MM.1S (cell line): ENCODE data around the gene MPP7.
A peak's percentile ranks its signal among the peaks of the same experiment; 100 is the strongest.

Source experiments
- DNase-seq: peaks from one replicate; pipeline ENCODE4 v3.0.0-alpha.2; 2015
- H2AFZ ChIP-seq: fragments of 300-600 bp; sonication (generic); 2 replicates; pipeline ENCODE4 v1.6.0; 2016; ENCODE audit warnings: antibody characterized with exemption, low read length
- H3F3A ChIP-seq: fragments of 300-600 bp; sonication (generic); 2 replicates; pipeline ENCODE4 v1.6.1; 2016; ENCODE audit warnings: mild to moderate bottlenecking, antibody characterized with exemption, low read length, moderate library complexity, mixed read lengths; ENCODE audit not compliant: insufficient read depth
- H3K27ac ChIP-seq: fragments of 300-600 bp; sonication (generic); 2 replicates; pipeline ENCODE4 v1.5.1; 2016; ENCODE audit warnings: mild to moderate bottlenecking, low read length
- H3K27me3 ChIP-seq: fragments of 300-600 bp; sonication (generic); replicated peaks from 2 replicates; pipeline ENCODE4 v1.6.0; 2016; ENCODE audit warnings: low read length; ENCODE audit not compliant: insufficient read depth
- H3K36me3 ChIP-seq: fragments of 300-600 bp; sonication (generic); replicated peaks from 2 replicates; pipeline ENCODE4 v1.6.1; 2016; ENCODE audit warnings: mild to moderate bottlenecking, low read length, mixed read lengths; ENCODE audit not compliant: insufficient read depth
- H3K4me1 ChIP-seq: fragments of 300-600 bp; sonication (generic); 2 replicates; pipeline ENCODE4 v1.6.1; 2016; ENCODE audit warnings: low read length, mixed read lengths
- H3K4me2 ChIP-seq: fragments of 300-600 bp; sonication (generic); 2 replicates; pipeline ENCODE4 v1.6.0; 2016; ENCODE audit warnings: low read depth, low read length
- H3K4me3 ChIP-seq: fragments of 300-600 bp; sonication (generic); 2 replicates; pipeline ENCODE4 v1.5.1; 2016; ENCODE audit warnings: low read length, mixed read lengths
- H3K79me2 ChIP-seq: fragments of 300-600 bp; sonication (generic); 2 replicates; pipeline ENCODE4 v1.6.1; 2016; ENCODE audit warnings: mixed run types, low read length, mixed read lengths
- H3K9ac ChIP-seq: fragments of 300-600 bp; sonication (generic); 2 replicates; pipeline ENCODE4 v1.6.1; 2016; ENCODE audit warnings: low read length, mixed read lengths
- H3K9me2 ChIP-seq: fragments of 300-600 bp; sonication (generic); replicated peaks from 2 replicates; pipeline ENCODE4 v1.6.1; 2016; ENCODE audit warnings: mild to moderate bottlenecking, low read length, mixed read lengths; ENCODE audit not compliant: insufficient read depth
- H3K9me3 ChIP-seq: fragments of 300-600 bp; sonication (generic); replicated peaks from 2 replicates; pipeline ENCODE4 v1.6.1; 2016; ENCODE audit warnings: mild to moderate bottlenecking, low read length, mixed read lengths; ENCODE audit not compliant: insufficient read depth
- H4K20me1 ChIP-seq: fragments of 300-600 bp; sonication (generic); 2 replicates; pipeline ENCODE4 v1.6.1; 2016; ENCODE audit warnings: mild to moderate bottlenecking, low read length, moderate library complexity, mixed read lengths; ENCODE audit not compliant: insufficient read depth
- CTCF ChIP-seq: fragments of 300-600 bp; sonication (generic); IDR thresholded peaks from 2 replicates; pipeline ENCODE4 v1.5.1; 2016; ENCODE audit warnings: antibody characterized with exemption, low read length, mixed read lengths
- EZH2 ChIP-seq: fragments of 300-600 bp; sonication (generic); optimal IDR thresholded peaks from 2 replicates; pipeline ENCODE3; 2017; ENCODE audit warnings: low read depth, mild to moderate bottlenecking, antibody characterized with exemption, low read length, mixed read lengths
- EZH2phosphoT487 ChIP-seq: fragments of 300-600 bp; sonication (generic); IDR thresholded peaks from 2 replicates; pipeline ENCODE4 v1.6.1; 2018; ENCODE audit warnings: antibody characterized with exemption, low read length

The MPP7 gene

GRCh38 chr10:28302638-28303488, at the start of gene MPP7:
Gene MPP7, minus strand, starts transcription at chr10:28303064. Its CDS starts 64,460 bp downstream, at chr10:28238604.
- Histone ChIP-seq H3K27ac (no peak within 1 kb of the TSS), H4K20me1 (no peaks in the 10 kb centered on the region), H3F3A (no peaks in the 10 kb centered on the region), H2AFZ (peak within 1 kb of the TSS; percentile 67), H3K9me3 (no peaks in the 10 kb centered on the region), H3K9ac (peak within 1 kb of the TSS; percentile 64; the same call in 1 of the 2 replicates), H3K9me2 (no peaks in the 10 kb centered on the region), H3K79me2 (no peaks in the 10 kb centered on the region), H3K36me3 (no peaks in the 10 kb centered on the region), H3K4me1 (0 out of 2 replicates have a peak, but pooled peaks cover 2% of the 10 kb centered on the region), H3K4me2 (peak within 1 kb of the TSS; percentile 85), H3K4me3 (peak within 1 kb of the TSS; percentile 66), H3K27me3 (peaks cover 40% of the 10 kb centered on the region)
- TF ChIP-seq EZH2phosphoT487 (no peak), EZH2 (no peak), CTCF (peak; percentile 35)
- DNase-seq = peak; percentile 98

- Histone ChIP-seq H3K4me2 (no peak overlapping the region), H3K79me2 (no peaks in the 10 kb centered on the region)
- TF ChIP-seq CTCF (no peak), EZH2 (no peak), EZH2phosphoT487 (no peak)
Measured at GRCh38 chr10:28349892-28350291, 47.0 kb upstream of the MPP7 start.

GRCh38 chr10:28343987-28344895, 41.4 kb upstream of the MPP7 start:
- Histone ChIP-seq H3K4me2 (no peak overlapping the region), H2AFZ (no peak overlapping the region), H3F3A (no peaks in the 10 kb centered on the region), H3K36me3 (no peaks in the 10 kb centered on the region), H3K27me3 (no peaks in the 10 kb centered on the region), H3K4me3 (no peak overlapping the region), H3K79me2 (no peaks in the 10 kb centered on the region), H3K27ac (no peak overlapping the region), H3K4me1 (no peaks in the 10 kb centered on the region), H3K9me3 (no peaks in the 10 kb centered on the region), H3K9ac (no peak overlapping the region), H4K20me1 (no peaks in the 10 kb centered on the region), H3K9me2 (no peaks in the 10 kb centered on the region)
- DNase-seq = no peak
- TF ChIP-seq EZH2phosphoT487 (no peak), CTCF (no peak), EZH2 (no peak)

More at GRCh38 chr10:28349892-28350291, 47.0 kb upstream of the MPP7 start:
- Histone ChIP-seq H3F3A (no peaks in the 10 kb centered on the region), H3K27ac (no peak overlapping the region), H2AFZ (no peak overlapping the region), H3K9ac (no peak overlapping the region), H3K4me3 (no peak overlapping the region), H4K20me1 (no peaks in the 10 kb centered on the region), H3K36me3 (no peaks in the 10 kb centered on the region), H3K9me2 (no peaks in the 10 kb centered on the region), H3K9me3 (no peaks in the 10 kb centered on the region), H3K27me3 (no peaks in the 10 kb centered on the region), H3K4me1 (no peaks in the 10 kb centered on the region)
- no peak for DNase-seq
